A549 (cell line): ENCODE measurements around the gene PRRC2B.

Source experiments
- CBX8 ChIP-seq: fragments of 200-600 bp; sonication (generic); IDR thresholded peaks from 2 replicates; pipeline ENCODE4 v1.6.1; 2016
- CEBPB ChIP-seq, 2 experiments: fragments of >200 bp in 1 of 2; sonication (Bioruptor Twin) in 1 of 2; formaldehyde crosslinking in 1 of 2; IDR thresholded peaks; 2 replicates each; pipeline ENCODE4 v1.6.1; 2012 to 2016
- CTCF ChIP-seq: fragments of >200 bp; sonication (Bioruptor Twin); formaldehyde crosslinking; IDR thresholded peaks from 3 replicates; pipeline ENCODE4 v1.5.1; 2016
- E2F6 ChIP-seq: IDR thresholded peaks from 2 replicates; pipeline ENCODE4 v1.6.1; 2012; ENCODE audit warnings: low read depth, borderline replicate concordance
- EP300 ChIP-seq, 2 experiments: fragments of >200 bp; sonication (Bioruptor Twin); formaldehyde crosslinking; IDR thresholded peaks; 2 replicates in 1 of 2; 3 replicates in 1 of 2; pipeline ENCODE4 v1.6.1; 2016 to 2017
- ESRRA ChIP-seq: fragments of 150-350 bp; IDR thresholded peaks from 2 replicates; pipeline ENCODE4 v1.6.1; 2014; ENCODE audit warnings: mild to moderate bottlenecking, low read length, borderline replicate concordance
- GATA3 ChIP-seq: IDR thresholded peaks from 2 replicates; pipeline ENCODE4 v1.6.1; 2012; ENCODE audit warnings: borderline replicate concordance
- POLR2A ChIP-seq: IDR thresholded peaks from 2 replicates; pipeline ENCODE4 v1.6.1; 2012; ENCODE audit warnings: mild to moderate bottlenecking, low read length
- RAD21 ChIP-seq, 2 experiments: fragments of >200 bp in 1 of 2; sonication (Bioruptor Twin) in 1 of 2; formaldehyde crosslinking in 1 of 2; IDR thresholded peaks in 1 of 2; conservative IDR thresholded peaks in 1 of 2; 2 replicates in 1 of 2; 3 replicates in 1 of 2; pipeline ENCODE4 v1.6.1; 2012 to 2018; ENCODE audit warnings: inconsistent platforms in 1 of 2
- RCOR1 ChIP-seq: fragments of 150-350 bp; IDR thresholded peaks from 2 replicates; pipeline ENCODE4 v1.6.1; 2014; ENCODE audit warnings: antibody characterized with exemption, low read length, low read depth
- REST ChIP-seq: fragments of 200-600 bp; sonication (generic); IDR thresholded peaks from 2 replicates; pipeline ENCODE4 v1.6.1; 2016; ENCODE audit warnings: antibody characterized with exemption, mild to moderate bottlenecking, moderate library complexity
- RFX5 ChIP-seq: fragments of 450-650 bp; IDR thresholded peaks from 2 replicates; pipeline ENCODE4 v1.7.1; 2014; ENCODE audit warnings: antibody characterized with exemption, mild to moderate bottlenecking, moderate library complexity
- USF2 ChIP-seq: fragments of 450-650 bp; IDR thresholded peaks from 2 replicates; pipeline ENCODE4 v1.6.1; 2014; ENCODE audit warnings: antibody characterized with exemption

- no peak for TF ChIP-seq RFX5
- TF ChIP-seq RCOR1, result no peak
- no peak for TF ChIP-seq GATA3
- no peak for TF ChIP-seq USF2
- no peak for TF ChIP-seq CTCF
- TF ChIP-seq ESRRA, result no peak
- TF ChIP-seq CBX8, result no peak
- TF ChIP-seq CEBPB (IDR thresholded peaks at IDR 0.05), result no peak
- no peak for TF ChIP-seq E2F6
- TF ChIP-seq RAD21 (conservative IDR thresholded peaks at IDR 0.05 in 1 of 2, IDR thresholded peaks at IDR 0.05 in 1 of 2), result no peak
- TF ChIP-seq EP300 (IDR thresholded peaks at IDR 0.05), result no peak
- TF ChIP-seq POLR2A, result no peak
- no peak for TF ChIP-seq REST
Observed at GRCh38 chr9:131432597-131433301, 38.9 kb downstream of the PRRC2B start.
